Measurements from ENCODE around the gene SHROOM2. TPM values are rescaled to one million over a fixed set of nuclear protein-coding genes. Genes with fewer than 3 reads are reported as not detected.

SHROOM2 gene
- total RNA-seq, 1 experiment from 2014 or later: 5.3 TPM

DNA sequence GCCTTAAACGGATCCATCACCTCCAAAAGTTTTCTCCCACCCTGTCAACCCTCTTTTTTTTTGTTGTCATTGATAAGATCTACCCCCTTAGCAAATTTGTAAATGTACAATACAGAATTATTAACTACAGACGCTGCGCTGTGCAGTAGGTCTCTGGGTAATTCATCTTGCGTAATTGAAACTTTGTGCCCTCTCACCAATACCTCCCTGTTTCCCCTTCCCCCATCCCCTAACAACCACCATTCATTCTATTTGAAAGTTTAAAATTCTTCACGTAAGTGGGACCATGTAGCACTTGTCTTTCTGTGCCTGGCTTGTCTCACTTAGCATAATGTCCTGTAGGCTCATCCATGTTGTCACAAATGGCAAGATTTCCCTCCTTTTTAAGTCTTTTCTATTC is 135.2 kb downstream of the SHROOM2 start:
- Histone ChIP-seq H2AFZ (ENCODE audit: low read depth, low read length, poor library complexity, severe bottlenecking) (no peak overlapping the region), H3K9me2 (ENCODE audit: insufficient read depth) (no peaks in the 10 kb centered on the region), H3K27ac (ENCODE audit: low read depth, low read length) (no peak overlapping the region), H3K9ac (ENCODE audit: low read length) (no peak overlapping the region), H3K79me2 (ENCODE audit: insufficient read depth, low read length) (no peaks in the 10 kb centered on the region), H3K36me3 (ENCODE audit: control insufficient read depth in 1 of 2, insufficient read depth in 2 of 2, low read length in 2 of 2) (no peaks in the 10 kb centered on the region), H3K4me1 (ENCODE audit: control insufficient read depth in 1 of 2, insufficient read depth in 2 of 2, low read length in 2 of 2) (no peaks in the 10 kb centered on the region), H3K4me3 (replicated peaks in 1 of 2; ENCODE audit: low read depth in 1 of 2, low read length in 2 of 2) (no peak overlapping the region), H3K9me3 (ENCODE audit: control insufficient read depth in 1 of 2, insufficient read depth in 1 of 2, low read depth in 1 of 2, low read length in 2 of 2) (no peaks in the 10 kb centered on the region), H4K20me1 (ENCODE audit: insufficient read depth) (no peaks in the 10 kb centered on the region), H3K27me3 (ENCODE audit: insufficient read depth, low read length) (no peaks in the 10 kb centered on the region), H3K4me2 (ENCODE audit: low read length) (no peak overlapping the region)
- DNase-seq (ENCODE audit: low read depth, low spot score): no peak
- RAD21 ChIA-PET (ENCODE audit: low non-redundant PET in 1 of 2, low total read pairs in 2 of 2, uncharacterized antibody in 2 of 2, unreplicated experiment in 2 of 2): no interaction called here
- POLR2A ChIA-PET: no interaction called here
- no peak for TF ChIP-seq EZH2 (IDR thresholded peaks at IDR 0.05)
- TF ChIP-seq, protein P1, sequence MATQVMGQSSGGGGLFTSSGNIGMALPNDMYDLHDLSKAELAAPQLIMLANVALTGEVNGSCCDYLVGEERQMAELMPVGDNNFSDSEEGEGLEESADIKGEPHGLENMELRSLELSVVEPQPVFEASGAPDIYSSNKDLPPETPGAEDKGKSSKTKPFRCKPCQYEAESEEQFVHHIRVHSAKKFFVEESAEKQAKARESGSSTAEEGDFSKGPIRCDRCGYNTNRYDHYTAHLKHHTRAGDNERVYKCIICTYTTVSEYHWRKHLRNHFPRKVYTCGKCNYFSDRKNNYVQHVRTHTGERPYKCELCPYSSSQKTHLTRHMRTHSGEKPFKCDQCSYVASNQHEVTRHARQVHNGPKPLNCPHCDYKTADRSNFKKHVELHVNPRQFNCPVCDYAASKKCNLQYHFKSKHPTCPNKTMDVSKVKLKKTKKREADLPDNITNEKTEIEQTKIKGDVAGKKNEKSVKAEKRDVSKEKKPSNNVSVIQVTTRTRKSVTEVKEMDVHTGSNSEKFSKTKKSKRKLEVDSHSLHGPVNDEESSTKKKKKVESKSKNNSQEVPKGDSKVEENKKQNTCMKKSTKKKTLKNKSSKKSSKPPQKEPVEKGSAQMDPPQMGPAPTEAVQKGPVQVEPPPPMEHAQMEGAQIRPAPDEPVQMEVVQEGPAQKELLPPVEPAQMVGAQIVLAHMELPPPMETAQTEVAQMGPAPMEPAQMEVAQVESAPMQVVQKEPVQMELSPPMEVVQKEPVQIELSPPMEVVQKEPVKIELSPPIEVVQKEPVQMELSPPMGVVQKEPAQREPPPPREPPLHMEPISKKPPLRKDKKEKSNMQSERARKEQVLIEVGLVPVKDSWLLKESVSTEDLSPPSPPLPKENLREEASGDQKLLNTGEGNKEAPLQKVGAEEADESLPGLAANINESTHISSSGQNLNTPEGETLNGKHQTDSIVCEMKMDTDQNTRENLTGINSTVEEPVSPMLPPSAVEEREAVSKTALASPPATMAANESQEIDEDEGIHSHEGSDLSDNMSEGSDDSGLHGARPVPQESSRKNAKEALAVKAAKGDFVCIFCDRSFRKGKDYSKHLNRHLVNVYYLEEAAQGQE (IDR thresholded peaks at IDR 0.05; ENCODE audit: low read depth): no peak
- no peak for TF ChIP-seq SRF (IDR thresholded peaks at IDR 0.05; ENCODE audit: low read depth)
- no peak for TF ChIP-seq YY1 (IDR thresholded peaks at IDR 0.05; ENCODE audit: extremely low read depth, insufficient replicate concordance, low read depth, low read length)
- TF ChIP-seq, protein P2, sequence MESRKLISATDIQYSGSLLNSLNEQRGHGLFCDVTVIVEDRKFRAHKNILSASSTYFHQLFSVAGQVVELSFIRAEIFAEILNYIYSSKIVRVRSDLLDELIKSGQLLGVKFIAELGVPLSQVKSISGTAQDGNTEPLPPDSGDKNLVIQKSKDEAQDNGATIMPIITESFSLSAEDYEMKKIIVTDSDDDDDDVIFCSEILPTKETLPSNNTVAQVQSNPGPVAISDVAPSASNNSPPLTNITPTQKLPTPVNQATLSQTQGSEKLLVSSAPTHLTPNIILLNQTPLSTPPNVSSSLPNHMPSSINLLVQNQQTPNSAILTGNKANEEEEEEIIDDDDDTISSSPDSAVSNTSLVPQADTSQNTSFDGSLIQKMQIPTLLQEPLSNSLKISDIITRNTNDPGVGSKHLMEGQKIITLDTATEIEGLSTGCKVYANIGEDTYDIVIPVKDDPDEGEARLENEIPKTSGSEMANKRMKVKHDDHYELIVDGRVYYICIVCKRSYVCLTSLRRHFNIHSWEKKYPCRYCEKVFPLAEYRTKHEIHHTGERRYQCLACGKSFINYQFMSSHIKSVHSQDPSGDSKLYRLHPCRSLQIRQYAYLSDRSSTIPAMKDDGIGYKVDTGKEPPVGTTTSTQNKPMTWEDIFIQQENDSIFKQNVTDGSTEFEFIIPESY (IDR thresholded peaks at IDR 0.05; ENCODE audit: extremely low read depth, insufficient replicate concordance, low read length): no peak
- no peak for TF ChIP-seq TCF7L2 (IDR thresholded peaks at IDR 0.05; ENCODE audit: borderline replicate concordance, extremely low read depth, insufficient read depth, insufficient read length)
- no peak for TF ChIP-seq ZNF274 (IDR thresholded peaks at IDR 0.05; ENCODE audit: low read depth, low read length)
- no TSS peak for BruUV-seq (replicated peaks)
- ATAC-seq: no peak
- CTCF ChIA-PET: no interaction called here
- intact Hi-C loops (cut with micrococcal nuclease): no loop called here

Measured in HCT116 (cell line).